ENCODE measurements around the gene HMGN3. TPM values are rescaled to one million over a fixed set of nuclear protein-coding genes. Genes with fewer than 3 reads are reported as not detected.
A peak's percentile ranks its signal among the peaks of the same experiment; 100 is the strongest.

HMGN3 gene
- total and polyA plus RNA-seq, 2 donors (not counting 3 experiments of a cell fraction or from before 2014, with no cell fraction given) = 40.1 to 75.1 TPM

GRCh38 chr6:79233611-79234149 is 802 bp downstream of the HMGN3 start:
- BruUV-seq (replicated peaks) = TSS peak; percentile 58
- Histone ChIP-seq H3K9ac (replicated peaks; ENCODE audit: extremely low read depth, insufficient read depth, low read length) (peak overlapping the region; percentile 95), H3K9me3 (replicated peaks; ENCODE audit: control insufficient read depth, insufficient read depth, low read length) (no peaks in the 10 kb centered on the region), H3K9me1 (replicated peaks; ENCODE audit: control insufficient read depth, extremely low read depth, insufficient read depth, low read length) (no peaks in the 10 kb centered on the region), H3K4me3 (replicated peaks in 1 of 3; ENCODE audit: insufficient read depth in 1 of 3, low read depth in 1 of 3, low read length in 3 of 3) (peak overlapping the region; percentile 57 to 100 (median 98)), H2AFZ (ENCODE audit: low read depth, low read length) (peak overlapping the region; percentile 94), H3K4me2 (ENCODE audit: insufficient read depth, low read length) (peak overlapping the region; percentile 94), H3K27ac (ENCODE audit: insufficient read depth, low read depth, low read length) (peak overlapping the region; percentile 75), H3K79me2 (ENCODE audit: control insufficient read depth, insufficient read depth, low read length) (peaks cover 16% of the 10 kb centered on the region), H4K20me1 (replicated peaks; ENCODE audit: control insufficient read depth, extremely low read depth, insufficient read depth, low read length) (no peaks in the 10 kb centered on the region), H3K36me3 (ENCODE audit: control insufficient read depth in 2 of 2, extremely low read depth in 1 of 2, insufficient read depth in 2 of 2, low read length in 2 of 2) (no peaks in the 10 kb centered on the region), H3K27me3 (ENCODE audit: control insufficient read depth in 2 of 2, insufficient read depth in 2 of 2, low read length in 2 of 2) (no peaks in the 10 kb centered on the region), H3K4me1 (ENCODE audit: control insufficient read depth, extremely low read depth, insufficient read depth, low read length) (peaks cover 20% of the 10 kb centered on the region)
- DNase-seq (ENCODE audit: low read depth, low spot score) (peak; percentile 91), FAIRE-seq (peak; percentile 90)
- dilution Hi-C loops (cut with MboI; ENCODE audit: extremely low pct_ligation_motif_present, low sequenced_read_pairs) = no loop called here
- intact Hi-C loops (cut with micrococcal nuclease) = loop anchor here (1.0 to 5.0 kb wide), 11 partner anchors 65 to 621 kb away; partner anchors contain the start of genes IRAK1BP1, LCA5 and PHIP
- peak in 1 of 2 donors; percentile 26 for TF ChIP-seq CTCF (IDR thresholded peaks at IDR 0.05; ENCODE audit: extremely low read depth in 1 of 2, insufficient read depth in 1 of 2, low read depth in 1 of 2, low read length in 2 of 2)
- peak; percentile 87 for TF ChIP-seq POLR2AphosphoS5 (IDR thresholded peaks at IDR 0.05; ENCODE audit: insufficient read depth, low read depth, low read length)
- TF ChIP-seq POLR2A (IDR thresholded peaks at IDR 0.05; ENCODE audit: low read depth, low read length) = peak; percentile 89
- TF ChIP-seq JUN (IDR thresholded peaks at IDR 0.05; ENCODE audit: borderline replicate concordance, insufficient read depth, insufficient read length, low read depth) = no peak
- no peak for TF ChIP-seq MYC (IDR thresholded peaks at IDR 0.05; ENCODE audit: low read depth, low read length)
- no peak for TF ChIP-seq GATA2 (IDR thresholded peaks at IDR 0.05; ENCODE audit: insufficient read depth, insufficient read length, low read depth, low read length)
- CTCF ChIA-PET = interaction anchor here (1.0 kb wide), 1 partner anchor 233 kb away, joined by 3 read pairs; no protein-coding TSS in a partner anchor
- POLR2A ChIA-PET = no interaction called here
